Heart left ventricle (tissue), 16 donors: ENCODE results near the gene FLNA. TPM values are rescaled to one million over a fixed set of nuclear protein-coding genes. Genes with fewer than 3 reads are reported as not detected.

Experiments used
- ATAC-seq, 4 donors: fragments of 200-7000 bp; cut with Tn5 transposase; one replicate each; pipeline ENCODE4 v1.9.1; 2020 to 2022; ENCODE audit warnings: moderate library complexity in 4 of 4, mild to moderate bottlenecking in 3 of 4, moderate number of reproducible peaks in 1 of 4
- DNase-seq, 5 donors: peaks; one replicate each; pipeline ENCODE4 v3.0.0-alpha.2; 2020
- H3K27ac ChIP-seq, 12 donors: fragments of 200-600 bp; sonication (generic) in 4 of 12; one replicate each; pipeline versions ENCODE4 v1.5.0 to v1.8.0; 2016 to 2022; ENCODE audit warnings: mild to moderate bottlenecking in 2 of 12
- H3K27me3 ChIP-seq, 9 donors: fragments of 200-600 bp; sonication (generic) in 2 of 9; one replicate each; pipeline versions ENCODE4 v1.5.1 to v1.8.0; 2016 to 2022; ENCODE audit warnings: mild to moderate bottlenecking in 3 of 9
- H3K36me3 ChIP-seq, 9 donors: fragments of 200-600 bp; sonication (generic) in 2 of 9; one replicate each; pipeline versions ENCODE4 v1.5.0 to v1.8.0; 2018 to 2022; ENCODE audit warnings: mild to moderate bottlenecking in 2 of 9
- H3K4me1 ChIP-seq, 12 donors: fragments of 200-600 bp; sonication (generic) in 4 of 12; one replicate each; pipeline versions ENCODE4 v1.5.0 to v1.8.0; 2016 to 2022; ENCODE audit warnings: mild to moderate bottlenecking in 3 of 12
- H3K4me3 ChIP-seq, 12 donors: fragments of 200-600 bp; sonication (generic) in 4 of 12; one replicate each; pipeline versions ENCODE4 v1.5.0 to v1.8.0; 2017 to 2022; ENCODE audit warnings: mild to moderate bottlenecking in 9 of 12, moderate library complexity in 4 of 12
- H3K9me3 ChIP-seq, 12 donors: fragments of 200-600 bp; sonication (generic) in 4 of 12; one replicate each; pipeline versions ENCODE4 v1.5.0 to v1.8.0; 2016 to 2022; ENCODE audit warnings: mild to moderate bottlenecking in 1 of 12
- CTCF ChIP-seq, 12 donors: fragments of 200-600 bp; sonication (generic) in 4 of 12; IDR thresholded peaks; one replicate each; pipeline versions ENCODE4 v1.5.0 to v1.8.0; 2018 to 2022; ENCODE audit warnings: antibody characterized with exemption in 12 of 12, mild to moderate bottlenecking in 5 of 12
- POLR2A ChIP-seq, 2 donors: fragments of 450-650 bp; IDR thresholded peaks; one replicate each; pipeline ENCODE4 v1.6.1; 2017; ENCODE audit warnings: antibody characterized with exemption in 2 of 2, mild to moderate bottlenecking in 2 of 2, moderate library complexity in 2 of 2
- WGBS, 4 donors: extraction: QIAGEN DNeasy Blood & Tissue Kit in 2 of 4; methylation state at CpG; one replicate each; pipeline versions ENCODE4 v1.1.5 to v1.1.7; 2013 to 2018; 5-methylcytosine and 5-hydroxymethylcytosine counted together
- intact Hi-C, 10 donors: fragments of 100-400 bp; cut with DNase I; formaldehyde crosslinking; loops; one replicate each; pipeline versions ENCODE4 v1.11.1 to v1.14.2; 2022
- polyA plus RNA-seq, 2 donors: library from polyadenylated mRNA; stranded (reverse); fragments of 200-250 nt; gene quantifications; one replicate each; pipeline ENCODE4 v1.2.3, GENCODE V29; 2013
- total RNA-seq, 9 donors: library from RNA; depleted of rRNA in 2 of 9; stranded (reverse); fragments of >200 nt in 2 of 9; fragmentation: NEBNext Ultra II Directional in 3 of 9; extraction: Animal tissue kit (Norgen Biotek cat#: 25700) in 3 of 9; gene quantifications; one replicate each; pipeline versions ENCODE4 v1.1.0 to v1.2.4, GENCODE V29; 2016 to 2023
- donor health status: ischemic (EF 13 %, LVEDD 7.1; RV severe dilation, severe dysfunction).
- donor health status: healthy with polysubstance abuse.
- donor health status: DM: no; HTN: yes; CAD: no.
- donor health status: DM: no; HTN: no; CAD: no.
- donor health status: ischemic (EF 25% LVEDD 6.9; RV normal size, moderate dysfunction).
- donor health status: ischemic (EF 25% LVEDD 5.7; RV mildly dilated, moderate dysfunction).
- donor health status: healthy.
- donor health status: DM: yes; HTN: yes; CAD: no.
- donor health status: ischemic (EF 35%, LVEDD 5.7; RV mildly dilated, moderate dysfunction).
- donor health status: nonischemic (EF 11% LVEDD 7.7; RV severe dilation, severe dysfunction).
- donor health status: DM: yes; HTN: yes; CAD: no.
- donor health status: PGD.
- donor health status: ischemic (EF 29% LVEDD 5.4; RV normal size, mild dysfunction).
- donor health status: nonischemic (EF 23%, LVEDD 6.1; RV moderate dilation, normal function).

Gene FLNA
- total and polyA plus RNA-seq, 11 donors, result 155 to 465 (median 234) TPM

GRCh38 chrX:154419189-154419588 lies 44.8 kb upstream of the FLNA start:
- peak overlapping the region in 9 of 12 donors; percentile 57 to 88 (median 76) for H3K27ac ChIP-seq
- intact Hi-C loops, result no loop called here

GRCh38 chrX:154417157-154417556 lies 42.7 kb upstream of the FLNA start:
- DNase-seq (no peak), ATAC-seq (no peak)
- no peak for TF ChIP-seq CTCF (IDR thresholded peaks at IDR 0.05)
- no peak for TF ChIP-seq POLR2A (IDR thresholded peaks at IDR 0.05)
- Histone ChIP-seq H3K27me3 (no peaks in the 10 kb centered on the region), H3K9me3 (no peaks in the 10 kb centered on the region), H3K4me1 (peaks cover 0 to 22% (median 6%) of the 10 kb centered on the region in 12 donors), H3K4me3 (no peak overlapping the region), H3K27ac (no peak overlapping the region), H3K36me3 (peaks cover 0 to 15% (median 5%) of the 10 kb centered on the region in 9 donors)
- WGBS, 4 donors, result 68 to 90% (median 77%) methylated on average over 7 of the region's 7 CpGs
- intact Hi-C loops, result no loop called here

More at GRCh38 chrX:154419189-154419588, 44.8 kb upstream of the FLNA start:
- H3K9me3 ChIP-seq, result no peaks in the 10 kb centered on the region
- peaks cover 0 to 7% (median 0%) of the 10 kb centered on the region in 9 donors for H3K36me3 ChIP-seq
- 78 to 94% (median 82%) methylated on average over 8 of the region's 8 CpGs for WGBS, 4 donors
- no peak overlapping the region for H3K4me3 ChIP-seq
- H3K27me3 ChIP-seq, result no peaks in the 10 kb centered on the region
- peaks cover 0 to 10% (median 0%) of the 10 kb centered on the region in 12 donors for H3K4me1 ChIP-seq
- ATAC-seq (no peak), DNase-seq (no peak)
- TF ChIP-seq POLR2A (IDR thresholded peaks at IDR 0.05) (no peak), CTCF (IDR thresholded peaks at IDR 0.05) (no peak)

- ATAC-seq, result no peak
- Histone ChIP-seq H3K4me1 (peaks cover 0 to 28% (median 8%) of the 10 kb centered on the region in 12 donors), H3K36me3 (peaks cover 0 to 15% (median 5%) of the 10 kb centered on the region in 9 donors), H3K27ac (peak overlapping the region in 9 of 12 donors; percentile 43 to 99 (median 96)), H3K9me3 (no peaks in the 10 kb centered on the region), H3K4me3 (no peak overlapping the region), H3K27me3 (no peaks in the 10 kb centered on the region)
- DNase-seq, result no peak
- intact Hi-C loops, result loop anchor here in 1 of 10 donors (2.0 kb wide), 1 partner anchor 24 kb away; the partner anchor contains the start of gene GDI1
- TF ChIP-seq POLR2A (IDR thresholded peaks at IDR 0.05), result no peak
- TF ChIP-seq CTCF (IDR thresholded peaks at IDR 0.05), result no peak
- WGBS, 4 donors, result 65 to 84% (median 75%) methylated on average over 5 to 7 of the region's 8 CpGs
Observed at GRCh38 chrX:154413142-154413541, 38.7 kb upstream of the FLNA start.

- intact Hi-C loops, result loop anchor here in 1 of 10 donors (2.0 kb wide), 1 partner anchor 24 kb away; the partner anchor contains the start of gene GDI1
- no peak for TF ChIP-seq POLR2A (IDR thresholded peaks at IDR 0.05)
- TF ChIP-seq CTCF (IDR thresholded peaks at IDR 0.05), result no peak
- DNase-seq, result peak in 4 of 5 donors; percentile 25 to 64 (median 52)
Observed at GRCh38 chrX:154412468-154412867, 38.0 kb upstream of the FLNA start.

More at GRCh38 chrX:154412468-154412867, 38.0 kb upstream of the FLNA start:
- Histone ChIP-seq H3K36me3 (peaks cover 0 to 15% (median 5%) of the 10 kb centered on the region in 9 donors), H3K4me3 (peak overlapping the region in 10 of 12 donors; percentile 52 to 97 (median 80)), H3K27ac (peak overlapping the region; percentile 92 to 99 (median 96)), H3K4me1 (peaks cover 0 to 28% (median 8%) of the 10 kb centered on the region in 12 donors), H3K9me3 (no peaks in the 10 kb centered on the region), H3K27me3 (no peaks in the 10 kb centered on the region)
- 28 to 56% (median 37%) methylated on average over 4 of the region's 4 CpGs for WGBS, 4 donors
- ATAC-seq, result peak; percentile 19 to 73 (median 57)
